GM18951 (cell line): ENCODE data around the gene PCDHB9.
"Not testable (repeated sequence)": the region's sequence is repeated elsewhere in the genome, so short reads cannot be mapped to it uniquely, and the experiment has no call there.

ENCODE experiments used
- POLR2A ChIP-seq: IDR thresholded peaks from 4 replicates; pipeline ENCODE4 v1.6.1; 2011; ENCODE audit warnings: mild to moderate bottlenecking; ENCODE audit not compliant: insufficient read length, insufficient read depth; ENCODE audit errors: extremely low read depth
- in situ Hi-C: fragments of 300-500 bp; cut with MboI; formaldehyde crosslinking; loops from one replicate; pipeline ENCODE4 v1.12.0; 2022; ENCODE audit warnings: low sequenced_read_pairs, mixed read lengths, inconsistent platforms; ENCODE audit not compliant: unreplicated experiment

Gene PCDHB9

DNA sequence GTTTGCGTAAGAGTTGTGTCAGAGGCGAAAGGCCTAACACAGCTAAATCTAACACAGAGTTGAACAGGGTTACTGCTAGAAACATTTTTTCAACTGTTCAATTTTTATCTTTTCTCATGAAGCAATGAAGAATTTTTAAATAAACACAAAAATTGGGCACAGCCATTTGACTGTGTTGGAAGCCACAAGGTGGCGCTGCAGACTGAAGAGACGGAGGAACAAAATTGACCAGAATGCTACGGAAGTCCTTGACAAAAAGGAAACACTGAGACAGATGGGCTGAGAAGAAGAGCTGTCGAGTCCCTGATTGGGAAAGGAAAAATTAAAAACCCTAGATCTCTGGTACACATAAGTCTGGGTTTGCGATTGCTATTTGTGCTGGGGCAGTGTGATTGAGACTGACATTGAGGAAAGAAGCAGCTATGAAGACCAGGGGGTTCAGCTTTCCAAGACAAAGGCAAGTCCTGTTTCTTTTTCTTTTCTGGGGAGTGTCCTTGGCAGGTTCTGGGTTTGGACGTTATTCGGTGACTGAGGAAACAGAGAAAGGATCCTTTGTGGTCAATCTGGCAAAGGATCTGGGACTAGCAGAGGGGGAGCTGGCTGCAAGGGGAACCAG, at the start of gene PCDHB9:
PCDHB9 (plus strand) TSS at position 265 of the 616 bp plus-strand sequence; CDS start at position 423, 158 bp downstream.
- TF ChIP-seq POLR2A, result no peak
- in situ Hi-C loops, result no loop called here

DNA sequence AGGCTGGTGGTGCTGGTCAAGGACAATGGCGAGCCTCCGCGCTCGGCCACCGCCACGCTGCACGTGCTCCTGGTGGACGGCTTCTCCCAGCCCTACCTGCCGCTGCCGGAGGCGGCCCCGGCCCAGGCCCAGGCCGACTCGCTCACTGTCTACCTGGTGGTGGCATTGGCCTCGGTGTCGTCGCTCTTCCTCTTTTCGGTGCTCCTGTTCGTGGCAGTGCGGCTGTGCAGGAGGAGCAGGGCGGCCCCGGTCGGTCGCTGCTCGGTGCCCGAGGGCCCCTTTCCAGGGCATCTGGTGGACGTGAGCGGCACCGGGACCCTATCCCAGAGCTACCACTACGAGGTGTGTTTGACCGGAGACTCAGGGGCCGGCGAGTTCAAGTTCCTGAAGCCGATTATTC, 49.6 kb upstream of the PCDHB9 start:
- in situ Hi-C loops, result not testable (repeated sequence)

- no peak for TF ChIP-seq POLR2A
- in situ Hi-C loops, result no loop called here
Observed at GRCh38 chr5:141149812-141150211, 37.1 kb upstream of the PCDHB9 start, which contains the start of gene PCDHB6. PCDHB6 (plus strand) TSS chr5:141150057; CDS start chr5:141150258, 201 bp downstream.

DNA sequence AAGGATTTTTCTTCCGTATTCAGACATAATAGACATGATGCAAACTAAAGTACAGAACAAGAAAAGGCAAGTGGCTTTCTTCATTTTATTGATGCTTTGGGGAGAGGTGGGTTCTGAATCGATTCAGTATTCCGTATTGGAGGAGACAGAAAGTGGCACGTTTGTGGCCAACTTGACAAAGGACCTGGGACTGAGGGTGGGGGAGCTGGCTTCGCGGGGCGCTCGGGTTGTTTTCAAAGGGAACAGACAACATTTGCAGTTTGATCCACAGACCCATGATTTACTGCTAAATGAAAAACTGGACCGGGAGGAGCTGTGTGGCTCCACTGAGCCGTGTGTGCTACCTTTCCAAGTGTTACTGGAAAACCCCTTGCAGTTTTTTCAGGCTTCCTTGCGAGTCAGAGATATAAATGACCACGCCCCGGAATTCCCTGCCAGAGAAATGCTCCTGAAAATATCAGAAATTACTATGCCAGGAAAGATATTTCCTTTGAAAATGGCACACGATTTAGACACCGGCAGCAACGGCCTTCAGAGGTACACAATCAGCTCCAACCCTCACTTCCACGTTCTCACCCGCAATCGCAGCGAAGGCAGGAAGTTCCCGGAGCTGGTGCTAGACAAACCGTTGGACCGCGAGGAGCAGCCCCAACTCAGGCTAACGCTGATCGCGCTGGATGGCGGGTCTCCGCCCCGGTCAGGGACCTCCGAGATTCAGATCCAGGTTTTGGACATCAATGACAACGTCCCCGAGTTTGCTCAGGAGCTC, 36.6 kb upstream of the PCDHB9 start:
- in situ Hi-C loops, result no loop called here
- TF ChIP-seq POLR2A, result no peak

GRCh38 chr5:141150993-141151325, 36.0 kb upstream of the PCDHB9 start:
- TF ChIP-seq POLR2A, result no peak
- in situ Hi-C loops, result no loop called here

DNA sequence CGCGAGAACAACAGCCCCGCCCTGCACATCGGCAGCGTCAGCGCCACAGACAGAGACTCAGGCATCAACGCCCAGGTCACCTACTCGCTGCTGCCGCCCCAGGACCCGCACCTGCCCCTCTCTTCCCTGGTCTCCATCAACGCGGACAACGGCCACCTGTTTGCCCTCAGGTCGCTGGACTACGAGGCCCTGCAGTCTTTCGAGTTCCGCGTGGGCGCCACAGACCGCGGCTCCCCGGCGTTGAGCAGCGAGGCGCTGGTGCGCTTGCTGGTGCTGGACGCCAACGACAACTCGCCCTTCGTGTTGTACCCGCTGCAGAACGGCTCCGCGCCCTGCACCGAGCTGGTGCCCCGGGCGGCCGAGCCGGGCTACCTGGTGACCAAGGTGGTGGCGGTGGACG, 35.3 kb upstream of the PCDHB9 start:
- in situ Hi-C loops, result not testable (repeated sequence)

DNA sequence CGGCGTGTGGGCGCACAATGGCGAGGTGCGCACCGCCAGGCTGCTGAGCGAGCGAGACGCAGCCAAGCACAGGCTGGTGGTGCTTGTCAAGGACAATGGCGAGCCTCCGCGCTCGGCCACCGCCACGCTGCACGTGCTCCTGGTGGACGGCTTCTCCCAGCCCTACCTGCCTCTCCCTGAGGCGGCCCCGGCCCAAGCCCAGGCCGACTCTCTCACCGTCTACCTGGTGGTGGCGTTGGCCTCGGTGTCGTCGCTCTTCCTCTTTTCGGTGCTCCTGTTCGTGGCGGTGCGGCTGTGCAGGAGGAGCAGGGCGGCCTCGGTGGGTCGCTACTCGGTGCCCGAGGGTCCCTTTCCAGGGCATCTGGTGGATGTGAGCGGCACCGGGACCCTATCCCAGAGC, 34.9 kb upstream of the PCDHB9 start:
- in situ Hi-C loops, result not testable (repeated sequence)

- no peak for TF ChIP-seq POLR2A
- in situ Hi-C loops, result no loop called here
Observed at GRCh38 chr5:141155540-141156374, 31.2 kb upstream of the PCDHB9 start.

- in situ Hi-C loops, result not testable (repeated sequence)
Observed at GRCh38 chr5:141157356-141157755, 29.6 kb upstream of the PCDHB9 start.

GRCh38 chr5:141157901-141158300, 29.1 kb upstream of the PCDHB9 start:
- in situ Hi-C loops, result not testable (repeated sequence)

GRCh38 chr5:141172381-141173204, 14.4 kb upstream of the PCDHB9 start, which contains the start of gene PCDHB7:
PCDHB7 (plus strand) TSS chr5:141172644; CDS start chr5:141172836, 192 bp downstream.
- in situ Hi-C loops, result no loop called here
- TF ChIP-seq POLR2A, result no peak

DNA sequence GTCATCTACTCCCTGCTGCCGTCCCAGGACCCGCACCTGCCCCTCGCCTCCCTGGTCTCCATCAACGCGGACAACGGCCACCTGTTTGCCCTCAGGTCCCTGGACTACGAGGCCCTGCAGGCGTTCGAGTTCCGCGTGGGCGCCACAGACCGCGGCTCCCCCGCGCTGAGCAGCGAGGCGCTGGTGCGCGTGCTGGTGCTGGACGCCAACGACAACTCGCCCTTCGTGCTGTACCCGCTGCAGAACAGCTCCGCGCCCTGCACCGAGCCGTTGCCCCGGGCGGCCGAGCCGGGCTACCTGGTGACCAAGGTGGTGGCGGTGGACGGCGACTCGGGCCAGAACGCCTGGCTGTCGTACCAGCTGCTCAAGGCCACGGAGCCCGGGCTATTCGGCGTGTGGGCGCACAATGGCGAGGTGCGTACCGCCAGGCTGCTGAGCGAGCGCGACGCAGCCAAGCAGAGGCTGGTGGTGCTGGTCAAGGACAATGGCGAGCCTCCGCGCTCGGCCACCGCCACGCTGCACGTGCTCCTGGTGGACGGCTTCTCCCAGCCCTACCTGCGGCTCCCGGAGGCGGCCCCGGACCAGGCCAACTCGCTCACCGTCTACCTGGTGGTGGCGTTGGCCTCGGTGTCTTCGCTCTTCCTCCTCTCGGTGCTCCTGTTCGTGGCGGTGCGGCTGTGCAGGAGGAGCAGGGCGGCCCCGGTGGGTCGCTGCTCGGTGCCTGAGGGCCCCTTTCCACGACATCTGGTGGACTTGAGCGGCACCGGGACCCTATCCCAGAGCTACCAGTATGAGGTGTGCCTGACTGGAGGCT, 12.5 kb upstream of the PCDHB9 start:
- in situ Hi-C loops, result not testable (repeated sequence)

DNA sequence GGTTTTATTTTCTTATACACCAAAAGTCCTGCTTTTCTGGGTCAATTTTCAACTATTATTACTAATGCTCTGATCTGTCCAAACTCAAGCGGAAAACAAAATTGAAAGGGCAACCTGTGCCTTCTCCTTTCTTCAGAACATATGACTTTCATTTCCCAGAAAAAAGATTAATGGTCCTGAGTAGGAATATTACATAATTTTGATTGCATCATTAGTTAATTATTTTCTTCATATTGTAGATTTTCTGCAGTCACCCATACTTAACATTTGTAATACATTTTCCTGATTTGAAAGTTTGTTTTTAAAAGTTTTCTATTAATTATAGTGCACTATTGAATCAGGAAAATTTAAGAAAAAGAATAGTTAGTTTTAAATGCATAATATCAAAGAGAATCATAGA, 11.0 kb upstream of the PCDHB9 start:
- in situ Hi-C loops, result no loop called here

GRCh38 chr5:141177577-141178191, 9.3 kb upstream of the PCDHB9 start, which contains the start of gene PCDHB8:
PCDHB8 (plus strand) TSS chr5:141177790; CDS start chr5:141178035, 245 bp downstream.
- in situ Hi-C loops, result not testable (repeated sequence)

More for the DNA sequence above, 11.0 kb upstream of the PCDHB9 start:
- TF ChIP-seq POLR2A, result no peak

- in situ Hi-C loops, result not testable (repeated sequence)
Observed at GRCh38 chr5:141179371-141179770, 7.6 kb upstream of the PCDHB9 start.

DNA sequence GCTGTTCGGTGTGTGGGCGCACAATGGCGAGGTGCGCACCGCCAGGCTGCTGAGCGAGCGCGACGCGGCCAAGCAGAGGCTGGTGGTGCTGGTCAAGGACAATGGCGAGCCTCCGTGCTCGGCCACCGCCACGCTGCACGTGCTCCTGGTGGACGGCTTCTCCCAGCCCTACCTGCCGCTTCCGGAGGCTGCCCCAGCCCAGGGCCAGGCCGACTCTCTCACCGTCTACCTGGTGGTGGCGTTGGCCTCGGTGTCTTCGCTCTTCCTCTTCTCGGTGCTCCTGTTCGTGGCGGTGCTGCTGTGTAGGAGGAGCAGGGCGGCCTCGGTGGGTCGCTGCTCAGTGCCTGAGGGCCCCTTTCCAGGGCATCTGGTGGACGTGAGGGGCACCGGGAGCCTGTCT, 7.1 kb upstream of the PCDHB9 start:
- in situ Hi-C loops, result not testable (repeated sequence)
